HG03025 (cell line): ENCODE results near the gene MACROH2A1.

ENCODE experiments used
- ATAC-seq: cut with Tn5 transposase; IDR thresholded peaks from one replicate; pipeline ENCODE4 v1.9.1; 2021; ENCODE audit warnings: mild to moderate bottlenecking, moderate library complexity; ENCODE audit not compliant: unreplicated experiment, low FRiP score

The MACROH2A1 gene

GRCh38 chr5:135296900-135297816 lies 101.9 kb downstream of the MACROH2A1 start:
- ATAC-seq = no peak

DNA sequence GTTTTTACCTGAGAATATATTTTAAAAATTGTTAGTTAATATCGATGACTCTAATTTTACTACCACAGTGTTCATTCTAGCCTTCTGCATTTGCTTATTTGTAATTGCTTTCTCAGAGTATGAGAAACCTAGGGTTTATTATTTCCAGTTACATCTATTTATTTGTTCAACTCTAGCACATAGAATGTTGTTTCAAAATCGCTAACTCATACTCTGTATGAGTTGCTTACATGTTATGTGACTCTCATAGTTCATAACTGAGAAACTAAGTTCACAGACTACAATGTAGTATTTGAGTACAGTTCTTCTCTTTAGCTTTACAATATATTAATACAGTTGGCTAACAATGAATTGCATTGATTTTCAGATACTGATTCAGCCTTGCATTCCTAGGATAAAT lies 103.2 kb downstream of the MACROH2A1 start:
- ATAC-seq = no peak

DNA sequence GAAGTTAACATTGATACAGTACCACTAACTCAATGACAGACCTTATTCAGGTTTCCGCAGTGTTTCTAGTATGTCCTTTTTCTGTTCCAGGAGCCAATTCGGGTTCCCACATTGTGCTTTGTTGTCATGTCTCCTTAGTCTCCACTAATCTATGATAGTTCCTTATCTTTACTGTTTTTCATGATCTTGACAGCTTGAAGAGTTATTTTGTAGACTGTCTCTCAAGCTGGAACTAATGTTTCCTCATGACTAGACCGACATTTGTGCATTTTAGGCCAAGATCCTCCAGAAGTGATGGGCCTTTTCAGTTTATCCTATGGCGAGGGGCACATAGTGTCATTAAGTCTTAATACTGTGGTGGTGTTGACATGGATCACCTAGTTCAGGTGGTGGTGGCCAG lies 104.2 kb downstream of the MACROH2A1 start:
- ATAC-seq = no peak

DNA sequence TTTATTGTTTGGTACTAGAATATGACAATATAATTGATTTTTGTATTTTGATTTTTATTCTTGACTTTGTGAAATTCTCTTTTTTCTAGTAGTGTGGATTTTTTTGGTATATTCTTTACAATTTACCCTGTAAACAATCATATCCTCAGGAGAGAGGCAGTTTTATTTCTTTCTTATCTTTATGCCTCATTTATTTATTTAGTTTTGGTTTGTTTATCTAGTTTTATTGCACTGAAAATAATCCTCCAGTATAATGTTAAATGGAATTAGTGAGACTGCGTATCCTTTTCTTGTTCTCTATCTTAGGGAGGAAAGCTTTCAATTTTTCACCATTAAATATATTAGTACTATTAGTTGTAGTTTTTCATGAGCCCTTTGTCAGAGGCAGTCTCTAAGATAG lies 109.4 kb downstream of the MACROH2A1 start:
- no peak for ATAC-seq

DNA sequence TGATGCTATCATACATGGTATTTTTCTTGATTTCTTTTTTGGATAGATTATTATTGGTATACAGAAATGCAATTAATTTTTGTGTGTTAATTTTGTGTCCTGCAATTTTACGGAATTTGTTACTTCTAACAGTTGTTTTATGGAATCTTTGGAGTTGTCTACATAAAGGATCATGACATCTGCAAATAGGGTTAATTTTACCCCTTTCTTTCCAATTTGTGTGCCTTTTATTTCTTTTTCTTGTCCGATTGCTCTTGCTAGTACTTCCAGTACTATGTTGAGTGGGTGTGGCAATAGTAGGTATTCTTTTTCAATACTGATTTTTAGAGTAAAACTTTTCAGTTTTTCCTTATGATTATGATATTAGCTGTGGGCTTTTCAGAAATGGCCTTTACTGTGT lies 111.5 kb downstream of the MACROH2A1 start:
- no peak for ATAC-seq
